Astrocyte (in vitro differentiated cells and primary cell): ENCODE measurements around the gene ARL15.

Experiments
- CTCF ChIP-seq: IDR thresholded peaks from 2 replicates; pipeline ENCODE4 v1.5.1; 2011; ENCODE audit warnings: low read depth, mild to moderate bottlenecking, inconsistent platforms, low read length, moderate library complexity; ENCODE audit not compliant: insufficient read depth
- EZH2 ChIP-seq: IDR thresholded peaks from 2 replicates; pipeline ENCODE4 v1.6.1; 2012; ENCODE audit warnings: mild to moderate bottlenecking, low read length, inconsistent platforms; ENCODE audit not compliant: insufficient read depth

DNA sequence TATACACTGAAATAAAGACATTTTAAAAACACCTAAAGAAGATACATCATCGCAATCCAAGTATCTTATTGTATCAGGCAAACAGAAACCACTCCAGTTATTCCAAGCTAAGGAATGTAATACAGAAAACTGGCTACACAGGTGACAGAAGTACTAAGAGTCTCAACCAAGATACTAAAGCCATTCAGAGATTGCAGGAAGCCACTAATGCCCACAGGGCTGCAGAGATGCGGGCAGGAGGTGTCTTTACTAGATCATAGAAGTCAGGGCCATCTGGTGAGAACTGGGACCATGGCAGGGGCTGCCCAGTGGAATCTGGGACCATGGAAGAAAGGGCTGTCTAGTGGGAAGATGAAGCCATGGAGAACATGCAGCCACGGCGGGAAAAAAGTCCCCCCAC, 384.3 kb downstream of the ARL15 start:
- TF ChIP-seq CTCF (no peak), EZH2 (no peak)
